ENCODE results near the gene CIITA.

CIITA gene

DNA sequence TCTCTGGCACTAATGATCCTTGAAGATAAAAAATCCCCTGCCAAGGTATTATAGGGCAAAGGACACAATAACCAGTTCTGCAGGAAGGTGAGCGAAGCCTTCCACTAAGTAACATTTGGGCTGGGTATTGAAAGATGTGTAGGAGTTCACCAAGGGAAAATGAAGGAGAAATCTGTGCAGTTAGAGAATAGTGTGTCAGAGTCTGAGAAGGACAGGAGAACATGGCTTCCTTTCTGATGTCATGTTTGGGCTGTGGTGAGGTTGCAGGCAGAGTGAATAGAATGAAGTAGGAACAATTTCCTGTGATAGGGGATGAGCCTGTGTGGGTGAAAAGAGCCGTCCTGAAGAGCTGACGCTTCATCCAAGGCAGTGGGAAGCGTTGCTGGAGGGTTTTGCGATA lies 24.1 kb upstream of the CIITA start:
- no peak for DNase-seq

DNA sequence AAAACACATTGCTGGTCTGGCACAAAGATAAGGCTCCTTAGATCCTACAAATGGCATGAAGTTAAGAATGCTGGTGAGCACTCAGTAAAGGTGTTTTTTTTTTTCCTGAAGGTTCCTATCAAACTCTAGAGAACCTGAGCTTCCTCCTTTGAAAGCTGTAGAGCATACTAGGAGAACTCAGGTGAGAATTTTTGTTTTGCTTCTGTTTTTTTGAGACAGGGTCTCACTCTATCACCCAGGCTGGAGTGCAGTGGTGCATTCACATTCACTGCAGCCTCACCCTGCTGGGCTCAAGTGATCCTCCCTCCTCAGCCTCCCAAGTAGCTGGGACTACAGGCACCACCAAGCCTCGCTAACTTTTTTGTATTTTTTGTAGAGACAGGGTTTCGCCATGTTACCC lies 21.0 kb upstream of the CIITA start:
- no peak for DNase-seq

DNA sequence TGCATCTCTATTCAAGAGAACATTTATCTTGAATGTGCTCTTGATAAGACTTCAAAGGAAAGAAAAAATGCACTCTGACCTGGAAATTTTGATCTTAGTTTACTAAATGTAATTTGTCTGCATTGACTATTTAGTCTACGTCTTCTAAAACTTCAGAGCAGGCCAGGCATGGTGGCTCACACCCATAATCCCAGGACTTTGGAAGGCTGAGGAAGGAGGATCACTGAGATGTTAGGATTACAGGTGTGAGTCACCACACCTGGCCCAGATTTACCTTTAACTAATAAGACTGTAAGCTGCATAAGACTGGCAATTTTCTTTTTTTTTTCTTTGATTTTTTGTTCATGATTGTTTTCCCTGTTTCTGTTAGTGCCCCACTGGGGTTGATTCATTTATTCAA lies 18.8 kb upstream of the CIITA start:
- no peak for DNase-seq

DNA sequence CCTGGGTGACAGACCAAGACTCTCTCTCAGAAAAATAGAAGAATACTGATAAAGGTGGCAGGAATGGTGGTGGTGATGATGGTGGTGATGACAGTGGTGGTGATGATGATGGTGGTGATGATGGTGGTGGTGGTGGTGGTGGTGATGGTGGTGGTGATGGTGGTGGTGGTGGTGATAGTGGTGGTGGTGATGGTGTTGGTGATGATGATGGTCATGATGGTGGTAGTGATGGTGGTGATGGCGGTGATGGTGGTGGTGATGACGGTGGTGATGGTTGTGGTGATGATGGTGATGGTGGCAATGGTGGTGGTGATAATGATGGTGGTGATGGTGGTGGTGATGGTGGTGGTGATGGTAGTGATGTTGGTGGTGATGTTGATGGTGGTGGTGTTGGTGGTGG lies 18.0 kb upstream of the CIITA start:
- no peak for DNase-seq

DNA sequence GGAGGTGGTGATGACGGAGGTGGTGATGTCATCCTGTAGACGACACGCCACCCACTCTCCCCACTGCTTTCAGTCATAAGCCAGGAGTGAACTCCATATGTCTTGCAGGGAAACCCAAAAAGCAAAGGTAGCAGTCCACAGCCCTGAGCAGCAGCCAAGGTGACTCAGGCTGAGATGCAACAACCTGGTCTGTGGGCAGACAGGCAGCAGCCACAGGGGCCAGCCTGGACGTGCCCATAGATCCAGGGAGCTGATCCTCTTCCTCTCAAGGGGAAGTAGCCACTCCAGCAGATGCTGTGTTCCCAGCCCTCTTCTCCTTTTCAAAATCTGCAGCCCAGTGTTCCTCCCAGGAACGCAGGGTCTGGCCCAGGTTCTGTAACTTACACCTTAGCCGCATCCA lies 17.3 kb upstream of the CIITA start:
- no peak for DNase-seq

DNA sequence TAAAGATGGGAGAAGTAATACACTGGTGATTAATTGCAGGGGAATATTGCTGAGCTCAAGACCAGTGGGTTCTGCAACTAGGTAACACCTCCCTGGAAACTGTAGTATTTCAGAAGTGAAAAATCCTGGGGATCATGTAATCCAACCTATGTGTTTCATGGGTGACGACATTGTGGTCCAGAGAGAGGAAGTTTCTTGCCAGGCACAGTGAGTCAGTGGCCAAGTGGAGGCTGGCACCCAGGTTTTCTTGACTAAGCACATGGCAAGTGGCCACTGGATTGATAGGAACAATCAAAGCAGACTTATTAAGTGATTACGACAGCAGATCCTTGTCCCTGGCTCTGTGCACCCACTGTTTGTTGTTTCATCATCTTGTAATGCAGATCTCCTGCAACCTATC lies 14.6 kb upstream of the CIITA start:
- no peak for DNase-seq

DNA sequence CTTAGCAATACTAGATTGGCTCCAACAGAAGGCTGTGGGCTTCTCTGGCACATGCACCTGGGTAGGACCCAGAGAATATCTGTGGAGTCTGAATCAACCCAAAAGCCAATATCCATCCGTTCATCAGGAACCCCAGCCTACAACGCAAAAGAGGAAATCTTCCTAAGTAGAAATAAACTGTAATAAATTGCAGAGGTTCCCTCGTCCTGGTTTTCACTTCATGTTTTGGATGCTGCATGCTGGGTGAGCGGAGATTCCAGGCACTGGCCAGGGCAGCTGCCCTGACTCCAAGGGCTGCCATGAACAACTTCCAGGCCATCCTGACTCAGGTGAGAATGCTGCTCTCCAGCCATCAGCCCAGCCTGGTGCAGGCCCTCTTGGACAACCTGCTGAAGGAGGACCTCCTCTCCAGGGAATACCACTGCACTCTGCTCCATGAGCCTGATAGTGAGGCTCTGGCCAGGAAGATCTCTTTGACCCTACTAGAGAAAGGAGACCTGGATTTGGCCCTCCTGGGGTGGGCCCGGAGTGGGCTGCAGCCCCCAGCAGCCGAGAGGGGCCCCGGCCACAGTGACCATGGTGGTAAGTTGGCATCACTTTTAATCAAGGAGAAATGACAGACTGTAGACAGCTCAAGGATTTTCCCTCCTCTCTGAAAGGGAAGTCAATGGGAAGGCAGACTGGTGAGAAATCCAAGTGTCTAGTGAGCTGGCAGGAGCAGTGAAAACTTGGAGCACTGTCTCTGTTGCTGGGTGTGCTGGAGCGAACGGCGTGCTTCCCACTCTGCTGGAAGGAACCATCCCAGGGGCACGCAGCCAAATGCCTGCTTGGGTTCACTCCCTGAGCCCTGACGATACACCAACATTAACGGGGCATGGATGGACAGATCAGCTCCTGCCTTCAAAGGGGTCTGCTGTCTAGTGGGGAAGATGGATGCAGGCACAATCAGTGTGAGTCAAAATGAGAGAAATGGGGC lies 10.7 kb upstream of the CIITA start:
- no peak for DNase-seq

DNA sequence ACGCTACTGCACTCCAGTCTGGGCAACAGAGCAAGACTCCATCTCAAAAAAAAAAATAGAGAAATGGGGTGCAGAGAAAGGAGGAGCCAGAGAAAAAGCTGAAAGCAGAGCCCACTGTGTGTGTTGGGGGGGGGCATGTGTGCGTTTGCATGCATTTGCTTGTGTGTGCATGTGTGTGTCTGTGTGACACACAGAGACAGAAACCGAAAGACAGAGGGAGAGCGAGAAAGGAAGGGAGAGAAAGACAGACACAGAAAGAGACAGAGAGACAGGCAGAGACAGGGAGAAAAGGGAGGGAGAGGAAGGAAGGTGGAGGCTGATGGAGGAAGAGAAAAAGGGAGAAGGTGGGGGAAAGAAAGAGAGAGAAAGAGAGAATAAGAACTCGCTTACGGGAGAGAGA lies 9.8 kb upstream of the CIITA start:
- DNase-seq, result no peak

DNA sequence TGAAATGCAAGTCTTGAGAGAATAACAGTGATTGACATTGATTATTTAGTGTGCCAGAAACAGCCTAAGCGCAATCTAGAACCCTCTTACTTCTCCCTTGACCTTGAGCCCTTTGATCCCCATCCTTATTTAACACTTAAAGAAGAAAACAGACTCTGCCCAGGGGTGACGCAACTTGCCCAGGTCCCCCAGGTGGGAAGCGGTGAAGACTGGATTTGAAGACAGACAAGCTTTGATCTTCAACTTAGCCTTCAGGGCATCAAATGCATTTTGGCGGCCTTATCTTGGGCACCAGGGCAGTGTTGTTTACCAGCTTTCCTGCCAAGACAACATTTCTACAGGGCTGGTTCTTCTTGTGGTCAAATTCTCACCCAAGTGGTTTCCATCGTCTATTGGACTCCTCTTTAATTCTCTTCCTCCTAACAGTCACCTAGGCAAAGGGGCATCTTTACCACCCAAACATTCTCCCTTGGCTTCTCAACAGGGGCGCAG lies 8.9 kb upstream of the CIITA start:
- no peak for DNase-seq

DNA sequence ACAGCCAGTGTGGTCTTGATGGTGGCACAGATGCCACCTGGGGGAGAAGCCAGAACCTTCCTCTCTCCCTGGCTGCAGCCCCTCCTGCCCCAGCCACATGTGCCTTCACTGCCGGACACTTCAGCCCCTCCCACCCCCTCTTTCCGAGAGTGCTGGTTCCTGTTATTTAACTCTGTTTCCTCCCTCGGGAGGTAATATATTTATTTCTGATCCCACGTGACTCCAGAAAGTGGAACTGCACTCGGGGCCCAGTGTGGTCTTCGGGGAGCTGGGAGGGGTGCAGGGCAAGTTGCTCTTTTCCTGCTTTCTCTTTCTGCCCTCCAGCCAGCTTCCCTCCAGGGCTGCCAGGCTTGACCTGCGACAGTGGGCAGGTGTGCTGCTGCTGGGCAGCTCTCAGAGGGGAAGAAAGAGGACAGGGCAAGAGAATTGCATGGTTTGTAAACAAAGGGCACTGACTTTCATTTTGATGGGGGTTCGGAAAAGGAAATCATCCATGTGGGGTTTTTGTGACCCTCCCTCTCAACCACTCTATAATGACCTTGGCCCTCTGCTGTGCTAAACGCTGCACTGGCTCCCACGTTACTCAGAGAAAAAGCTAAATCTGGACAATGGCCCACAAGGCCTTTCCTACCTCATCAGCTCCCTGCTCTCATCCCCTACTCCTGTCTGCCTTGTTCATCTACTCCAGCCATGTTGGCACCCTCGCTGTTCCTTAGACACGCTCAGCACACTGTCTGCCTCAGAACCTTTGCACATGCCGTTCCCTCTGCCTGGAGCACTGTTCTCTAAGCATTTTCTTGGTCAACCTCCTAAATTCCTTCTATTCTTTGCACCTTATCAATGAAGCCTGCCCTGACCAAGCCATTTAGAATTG lies 8.2 kb upstream of the CIITA start:
- DNase-seq, result no peak

DNA sequence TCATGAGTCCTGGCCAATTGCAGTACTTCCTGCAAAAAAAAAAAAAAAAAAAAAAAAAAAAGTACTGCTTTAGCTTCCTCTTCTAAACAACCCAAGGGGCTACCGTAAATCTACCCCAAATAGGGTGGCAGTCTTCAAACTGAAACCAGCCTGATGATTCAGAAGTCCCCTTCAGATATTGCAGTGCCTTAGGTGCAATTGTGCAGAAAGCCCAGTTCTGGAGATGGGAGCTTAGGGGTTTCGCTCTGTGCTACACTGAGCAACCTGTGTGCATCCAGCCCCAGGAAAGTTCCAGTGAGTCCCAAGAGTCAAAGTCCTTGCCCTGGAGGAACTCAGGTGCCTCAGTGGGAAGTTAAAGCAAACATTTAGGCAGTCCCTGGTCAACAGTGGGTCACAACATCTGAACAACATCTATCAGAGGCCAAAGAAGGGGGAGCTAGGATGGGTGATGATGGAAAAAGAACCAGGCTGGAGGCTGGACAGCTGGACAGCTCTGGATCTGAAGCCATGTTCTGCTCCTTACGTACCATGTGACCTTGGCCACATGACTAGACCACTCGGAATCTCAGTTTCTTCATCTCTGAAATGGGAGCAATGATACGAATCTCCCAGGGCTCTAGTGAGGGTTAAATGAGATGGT lies 6.7 kb upstream of the CIITA start:
- peak; percentile 26 for DNase-seq

DNA sequence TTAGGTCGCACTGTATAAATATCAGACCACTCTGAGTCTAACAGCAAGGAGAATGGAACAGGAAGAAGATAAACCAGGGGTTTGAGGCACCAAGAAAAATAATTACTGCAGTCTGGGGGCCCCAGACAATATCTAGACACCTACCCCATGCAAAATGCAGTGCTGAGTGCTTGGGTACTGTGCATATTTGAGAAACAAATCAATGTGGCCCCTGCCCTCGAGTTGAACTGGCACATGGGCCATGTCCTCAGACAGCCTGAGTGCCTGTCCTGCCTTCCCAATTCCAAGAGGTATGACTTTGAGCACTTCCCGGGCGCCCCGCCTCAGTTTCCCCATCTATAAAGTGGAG lies 6.2 kb upstream of the CIITA start:
- no peak for DNase-seq

DNA sequence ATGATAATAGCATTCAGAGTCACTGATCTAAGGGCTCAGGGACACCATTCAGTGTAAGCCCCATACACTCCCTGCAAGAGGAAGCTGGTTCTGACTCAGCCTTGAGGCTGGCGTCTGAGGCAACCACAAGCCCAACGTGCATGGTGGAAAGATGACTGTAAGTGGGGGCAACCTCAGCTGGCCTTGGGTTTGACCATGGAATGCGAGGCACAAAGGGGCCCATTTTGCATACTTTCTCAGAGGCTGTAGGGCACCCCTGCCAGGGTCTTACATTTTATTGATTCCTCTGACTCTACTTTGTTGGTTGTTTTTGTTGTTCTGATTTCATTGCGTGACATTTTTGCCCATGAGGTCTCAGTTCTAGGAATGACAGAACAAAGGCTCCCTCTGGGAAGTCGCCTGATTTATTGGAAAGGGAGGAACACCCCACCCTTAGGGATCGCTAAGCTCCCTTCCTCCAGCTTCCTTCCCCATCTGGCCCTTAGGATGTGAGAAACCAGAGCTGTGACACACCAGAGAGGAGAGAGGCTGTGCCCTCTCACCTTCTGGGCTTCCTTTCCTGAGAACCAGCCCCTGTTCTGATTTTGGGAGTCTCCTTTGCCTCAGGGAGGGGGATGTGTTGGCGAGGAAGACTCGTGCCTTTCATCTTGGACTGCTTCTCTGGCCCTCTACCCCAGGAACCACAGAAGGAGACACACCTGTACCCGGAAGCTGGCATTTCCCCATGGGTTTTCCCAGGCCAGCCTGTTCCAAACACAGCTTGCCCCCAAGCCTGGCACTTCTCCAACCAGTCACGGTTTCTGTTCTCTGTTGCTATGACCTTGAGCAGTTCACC lies 5.6 kb upstream of the CIITA start:
- peak; percentile 74 for DNase-seq

DNA sequence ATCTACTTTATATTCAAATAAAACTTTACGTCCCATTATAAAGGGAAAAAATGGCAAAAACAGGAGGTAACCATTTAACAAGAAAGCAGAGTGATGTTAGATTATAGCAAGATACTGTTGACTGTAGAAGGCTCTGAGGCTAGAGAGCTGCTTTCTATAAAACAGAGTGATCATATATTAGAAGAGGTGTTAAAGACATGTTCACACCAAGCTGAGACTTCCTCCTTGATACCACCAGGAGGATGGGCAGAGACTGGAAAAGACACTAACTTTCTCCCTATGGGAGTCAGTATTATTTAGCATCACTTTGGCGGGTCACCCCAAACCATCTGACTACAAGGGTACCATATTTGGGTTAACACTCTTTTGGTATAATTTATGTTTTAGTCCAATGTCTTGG lies 687 bp upstream of the CIITA start:
- DNase-seq, result no peak

DNA sequence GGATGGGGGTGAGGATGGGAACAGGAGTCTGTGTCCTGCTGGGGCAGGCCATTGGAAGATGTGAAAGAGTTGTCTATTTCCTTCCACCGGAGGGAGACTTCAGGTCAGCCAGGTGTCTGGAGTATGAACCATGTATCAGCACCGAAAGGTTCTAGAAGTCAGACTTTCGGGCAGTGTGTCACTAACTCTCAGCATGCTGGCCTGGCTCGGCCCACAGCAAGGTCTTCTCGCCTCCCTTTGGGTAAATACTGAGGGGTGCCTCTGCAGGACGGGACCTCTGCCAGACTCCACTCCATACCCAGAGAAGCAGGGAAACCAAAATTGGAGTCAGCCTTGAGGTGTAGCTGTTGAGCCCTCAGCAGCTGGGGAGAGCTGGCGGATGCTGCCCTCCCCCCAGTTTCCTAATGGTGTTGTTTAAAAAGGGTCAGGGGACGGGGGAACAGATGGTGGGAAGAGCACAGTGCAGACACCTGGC lies 507 bp downstream of the CIITA start:
- no peak for DNase-seq

DNA sequence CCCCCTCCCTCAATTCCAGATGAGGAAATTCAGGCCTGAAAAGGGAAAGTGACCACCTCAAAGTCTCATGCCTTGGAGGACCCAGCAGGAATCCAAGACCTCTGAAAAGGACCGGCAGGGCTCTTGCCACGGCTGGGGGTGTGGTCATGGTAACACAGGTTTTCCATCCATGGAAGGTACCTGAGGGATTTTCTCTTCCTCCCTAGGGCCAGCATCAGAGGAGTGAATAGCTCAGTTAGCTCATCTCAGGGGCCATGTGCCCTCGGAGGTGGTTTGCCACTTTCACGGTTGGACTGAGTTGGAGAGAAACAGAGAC lies 1.3 kb downstream of the CIITA start:
- DNase-seq, result no peak

DNA sequence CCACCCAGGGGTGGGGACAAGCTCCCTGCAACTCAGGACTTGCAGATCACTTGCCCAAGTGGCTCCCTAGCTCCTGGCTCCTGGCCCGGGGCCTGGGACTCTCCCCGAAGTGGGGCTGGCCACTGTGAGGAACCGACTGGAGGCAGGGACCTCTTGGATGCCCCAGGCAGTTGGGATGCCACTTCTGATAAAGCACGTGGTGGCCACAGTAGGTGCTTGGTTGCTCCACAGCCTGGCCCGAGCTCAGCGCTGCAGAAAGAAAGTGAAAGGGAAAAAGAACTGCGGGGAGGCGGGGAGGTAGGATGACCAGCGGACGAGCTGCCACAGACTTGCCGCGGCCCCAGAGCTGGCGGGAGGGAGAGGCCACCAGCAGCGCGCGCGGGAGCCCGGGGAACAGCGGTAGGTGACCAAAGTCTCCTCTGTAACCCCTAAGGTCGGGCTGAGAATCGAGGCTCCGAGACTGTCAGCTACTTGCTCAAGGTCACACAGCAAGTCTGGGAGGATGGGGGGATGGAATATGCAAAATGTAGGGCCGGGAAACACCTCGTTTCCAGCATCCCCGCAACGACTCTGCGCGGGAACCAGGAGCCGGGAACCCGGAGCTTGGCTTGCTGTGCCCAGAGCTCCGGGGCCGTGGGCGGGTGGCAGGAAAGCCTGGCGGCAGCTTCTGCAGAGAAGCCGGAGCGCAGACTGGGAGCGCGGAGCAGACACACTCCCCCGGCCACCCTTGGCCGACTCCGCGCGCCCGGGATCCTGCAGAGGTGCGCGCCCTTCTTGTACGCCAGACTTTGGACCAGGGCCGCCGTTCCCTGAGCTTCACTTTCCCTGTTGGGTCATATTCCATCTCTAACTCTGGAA lies 1.9 kb downstream of the CIITA start:
- DNase-seq, result peak; percentile 70

DNA sequence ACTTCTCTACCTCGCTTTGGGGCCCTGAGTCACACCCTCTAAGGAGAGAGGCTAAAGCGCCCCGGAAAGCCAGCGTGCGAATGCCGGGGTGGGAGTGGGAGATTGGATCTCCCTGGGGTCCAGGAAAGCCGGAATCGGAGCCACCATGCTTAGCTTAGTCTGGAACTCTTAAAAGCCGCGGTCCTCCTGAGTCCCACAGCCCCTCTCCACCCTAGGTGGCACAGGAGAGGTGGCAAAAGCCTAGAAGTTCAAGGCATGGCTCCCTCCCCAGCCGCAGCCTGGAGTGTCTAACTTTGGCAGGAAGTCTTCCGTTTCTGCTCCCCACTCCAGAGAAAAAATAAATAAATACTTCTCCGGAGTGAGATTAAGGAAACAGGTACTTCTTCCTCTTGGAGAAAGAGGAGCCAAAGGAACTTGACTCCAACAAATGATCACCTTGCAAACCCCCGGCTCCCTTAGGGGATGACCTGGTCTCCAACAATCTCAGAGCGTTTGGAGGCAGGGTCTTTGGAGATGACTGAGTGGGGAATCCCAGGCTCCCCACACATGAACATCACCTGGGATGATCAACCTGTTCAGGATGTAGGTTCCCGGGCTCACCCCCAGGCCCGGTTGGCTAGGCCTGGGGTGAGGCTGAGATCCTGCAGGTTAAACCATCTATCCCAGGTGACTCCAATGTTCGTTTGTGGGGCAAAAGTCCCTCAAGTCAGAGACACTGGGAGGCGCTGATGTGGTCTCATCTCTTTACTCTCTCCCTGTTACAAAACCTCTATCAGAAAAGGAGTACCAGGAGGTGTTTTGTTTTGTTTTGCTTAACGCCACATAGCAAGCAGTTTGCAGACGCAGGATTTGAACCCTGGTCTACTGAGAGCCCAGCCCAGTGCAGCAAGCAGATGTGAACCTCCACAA lies 2.9 kb downstream of the CIITA start:
- no peak for DNase-seq

DNA sequence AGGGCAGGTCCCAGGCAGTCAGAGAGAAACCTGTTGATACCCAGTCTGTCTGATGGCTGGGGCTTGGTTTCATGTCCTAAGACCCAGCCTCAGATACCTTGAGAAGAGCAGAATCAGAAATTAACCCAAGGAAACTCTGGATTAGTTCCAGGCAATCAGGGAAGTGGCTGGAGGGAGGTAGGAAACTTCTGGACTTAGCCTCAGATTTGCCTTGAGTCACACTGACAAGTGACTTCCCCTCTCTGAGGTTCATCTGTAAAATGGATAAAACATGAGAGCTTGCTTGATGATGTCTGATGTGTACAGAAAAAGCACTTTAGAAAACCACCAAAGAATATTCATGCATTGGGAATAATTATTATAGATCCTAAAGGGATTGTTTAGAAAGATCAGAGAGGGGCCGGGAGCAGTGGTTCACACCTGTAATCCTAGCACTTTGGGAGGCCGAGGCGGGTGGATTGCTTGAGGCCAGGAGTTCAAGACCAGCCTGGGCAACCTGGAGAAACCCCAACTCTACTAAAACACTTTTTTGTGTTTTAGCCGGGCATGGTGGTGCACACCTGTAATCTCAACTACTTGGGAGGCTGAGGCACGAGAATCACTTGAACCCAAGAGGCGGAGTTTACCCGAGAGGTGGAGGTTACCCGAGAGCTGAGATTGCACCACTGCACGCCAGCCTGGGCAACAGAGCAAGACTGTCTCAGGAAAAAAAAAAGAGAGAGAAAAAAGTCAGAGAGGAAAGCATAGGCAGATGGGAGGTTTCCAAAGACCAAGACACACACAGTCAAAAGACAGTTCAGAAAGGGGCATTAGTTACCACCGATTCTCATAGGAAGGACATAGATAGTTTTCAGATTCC lies 3.8 kb downstream of the CIITA start:
- DNase-seq, result no peak
